ENCODE measurements around the gene TDRD12. TPM values are rescaled to one million over a fixed set of nuclear protein-coding genes. Genes with fewer than 3 reads are reported as not detected.

TDRD12 gene
- total RNA-seq, 4 donors from 2014 or later: 0.48 TPM; not detected in 3

GRCh38 chr19:32802840-32803239 lies 83.3 kb downstream of the TDRD12 start:
- Histone ChIP-seq H3K4me1 (no peaks in the 10 kb centered on the region), H3K27me3 (peaks cover 3% of the 10 kb centered on the region), H3K9me3 (no peaks in the 10 kb centered on the region), H3K36me3 (no peaks in the 10 kb centered on the region), H3K4me3 (no peak overlapping the region), H3K27ac (no peak overlapping the region)
- no peak for DNase-seq
- 93 to 95% methylated on average over 3 to 12 of the region's 12 CpGs for WGBS, 2 donors (ENCODE audit: low coverage in 1 of 2)
- intact Hi-C loops (cut with DNase I; ENCODE audit: low total_unique reads): no loop called here
- no peak for TF ChIP-seq CTCF (IDR thresholded peaks at IDR 0.05)
- no peak for TF ChIP-seq EP300 (IDR thresholded peaks at IDR 0.05; ENCODE audit: low read depth)
- no peak for TF ChIP-seq POLR2A (IDR thresholded peaks at IDR 0.05)
- no peak for TF ChIP-seq POLR2AphosphoS5 (IDR thresholded peaks at IDR 0.05)
- in situ Hi-C loops (cut with MboI; ENCODE audit: low pct_ligation_motif_present in 1 of 4, low pct_unique_long_range_greater_than_20kb in 1 of 4, low sequenced_read_pairs in 3 of 4): no loop called here

GRCh38 chr19:32808236-32808635 lies 88.7 kb downstream of the TDRD12 start:
- no peaks in the 10 kb centered on the region for H3K9me3 ChIP-seq
- H3K27me3 ChIP-seq: peaks cover 3% of the 10 kb centered on the region
- H3K36me3 ChIP-seq: no peaks in the 10 kb centered on the region
- H3K4me1 ChIP-seq: peaks cover 0 to 19% (median 0%) of the 10 kb centered on the region in 4 donors
- WGBS, 2 donors (ENCODE audit: low coverage in 1 of 2): 91% methylated on average over 4 of the region's 4 CpGs; no CpG with 5 or more reads in 1 of the 2 donors
- in situ Hi-C loops (cut with MboI; ENCODE audit: low pct_ligation_motif_present in 1 of 4, low pct_unique_long_range_greater_than_20kb in 1 of 4, low sequenced_read_pairs in 3 of 4) (no loop called here), intact Hi-C loops (cut with DNase I; ENCODE audit: low total_unique reads) (no loop called here)
- TF ChIP-seq CTCF (IDR thresholded peaks at IDR 0.05) (no peak), POLR2A (IDR thresholded peaks at IDR 0.05) (no peak), POLR2AphosphoS5 (IDR thresholded peaks at IDR 0.05) (no peak), EP300 (IDR thresholded peaks at IDR 0.05; ENCODE audit: low read depth) (no peak)
- no peak overlapping the region for H3K27ac ChIP-seq
- no peak for DNase-seq
- no peak overlapping the region for H3K4me3 ChIP-seq

GRCh38 chr19:32809254-32809653 lies 89.7 kb downstream of the TDRD12 start:
- in situ Hi-C loops (cut with MboI; ENCODE audit: low pct_ligation_motif_present in 1 of 4, low pct_unique_long_range_greater_than_20kb in 1 of 4, low sequenced_read_pairs in 3 of 4) (no loop called here), intact Hi-C loops (cut with DNase I; ENCODE audit: low total_unique reads) (no loop called here)
- TF ChIP-seq CTCF (IDR thresholded peaks at IDR 0.05) (no peak), POLR2AphosphoS5 (IDR thresholded peaks at IDR 0.05) (no peak), POLR2A (IDR thresholded peaks at IDR 0.05) (no peak), EP300 (IDR thresholded peaks at IDR 0.05; ENCODE audit: low read depth) (no peak)
- Histone ChIP-seq H3K9me3 (no peaks in the 10 kb centered on the region), H3K36me3 (no peaks in the 10 kb centered on the region), H3K4me1 (peaks cover 0 to 19% (median 0%) of the 10 kb centered on the region in 4 donors), H3K4me3 (no peak overlapping the region), H3K27ac (no peak overlapping the region), H3K27me3 (peaks cover 3% of the 10 kb centered on the region)
- WGBS, 2 donors (ENCODE audit: low coverage in 1 of 2): 30 to 31% methylated on average over 3 to 5 of the region's 5 CpGs
- DNase-seq: no peak

- Histone ChIP-seq H3K4me3 (no peak overlapping the region), H3K36me3 (no peaks in the 10 kb centered on the region), H3K27ac (no peak overlapping the region), H3K9me3 (no peaks in the 10 kb centered on the region), H3K27me3 (peaks cover 3% of the 10 kb centered on the region), H3K4me1 (peaks cover 0 to 19% (median 0%) of the 10 kb centered on the region in 4 donors)
- no peak for DNase-seq
- intact Hi-C loops (cut with DNase I; ENCODE audit: low total_unique reads) (no loop called here), in situ Hi-C loops (cut with MboI; ENCODE audit: low pct_ligation_motif_present in 1 of 4, low pct_unique_long_range_greater_than_20kb in 1 of 4, low sequenced_read_pairs in 3 of 4) (no loop called here)
- TF ChIP-seq CTCF (IDR thresholded peaks at IDR 0.05) (no peak), POLR2A (IDR thresholded peaks at IDR 0.05) (no peak), EP300 (IDR thresholded peaks at IDR 0.05; ENCODE audit: low read depth) (no peak), POLR2AphosphoS5 (IDR thresholded peaks at IDR 0.05) (no peak)
- 26 to 37% methylated on average over 3 of the region's 3 CpGs for WGBS, 2 donors (ENCODE audit: low coverage in 1 of 2)
Measured at GRCh38 chr19:32809754-32810153, 90.2 kb downstream of the TDRD12 start.
